NCI-H1694 (cell line): ENCODE results near the gene C1orf159.
"Not testable (repeated sequence)": the region's sequence is repeated elsewhere in the genome, so short reads cannot be mapped to it uniquely, and the experiment has no call there.

Experiments used
- DNase-seq: peaks from one replicate; lab custom pipeline; 2025; lab: John Stamatoyannopoulos, UW

Gene C1orf159

DNA sequence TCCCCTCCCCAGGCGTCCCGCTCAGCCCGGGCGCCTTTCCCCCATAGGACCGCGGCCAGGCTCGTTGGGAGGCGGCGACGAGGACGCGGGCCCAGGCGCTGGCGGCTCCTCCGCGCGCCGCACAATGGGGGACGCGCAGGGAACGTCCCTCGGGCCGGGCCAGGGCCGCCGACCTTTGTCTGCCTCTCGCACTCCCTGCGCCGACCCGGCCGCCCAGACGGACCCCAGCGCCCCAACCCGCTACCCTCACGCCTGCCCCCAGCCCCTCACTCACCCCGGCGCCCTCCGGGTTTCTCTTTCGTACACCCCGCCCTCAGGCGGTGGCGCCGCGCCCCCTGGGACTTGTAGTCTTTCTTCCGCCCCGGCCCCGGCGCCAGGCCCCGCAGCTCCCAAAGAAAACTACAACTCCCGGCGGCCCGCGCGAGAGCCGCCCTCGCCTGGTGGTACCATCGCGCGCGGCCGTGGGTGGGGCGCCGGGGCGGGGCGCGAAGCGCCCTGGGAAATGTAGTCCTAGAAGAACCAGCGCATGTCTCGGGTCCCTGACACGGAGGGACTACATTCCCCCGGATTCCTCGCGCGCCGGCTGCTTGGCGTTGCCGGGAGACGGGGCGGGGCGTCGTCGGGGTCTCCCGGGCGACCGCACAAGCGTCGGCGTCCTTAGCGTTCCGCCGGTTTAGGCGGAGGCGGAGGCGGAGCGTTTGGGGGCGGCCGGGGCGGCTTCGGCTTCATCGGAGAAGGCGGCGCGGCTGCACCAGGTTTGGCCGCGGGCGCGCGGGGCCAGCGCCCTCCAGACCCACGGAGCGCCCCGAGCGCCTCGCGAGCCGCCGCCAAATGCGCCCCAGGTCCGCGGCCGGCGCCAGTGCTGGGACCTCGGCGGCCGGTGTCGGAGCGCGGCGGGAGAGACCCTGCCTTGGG, at the start of gene C1orf159:
TSS of gene C1orf159 (minus strand) at position 304 of the 915 bp plus-strand sequence. CDS start 24,546 bp downstream, outside the sequence.
- DNase-seq = peak; percentile 93

DNA sequence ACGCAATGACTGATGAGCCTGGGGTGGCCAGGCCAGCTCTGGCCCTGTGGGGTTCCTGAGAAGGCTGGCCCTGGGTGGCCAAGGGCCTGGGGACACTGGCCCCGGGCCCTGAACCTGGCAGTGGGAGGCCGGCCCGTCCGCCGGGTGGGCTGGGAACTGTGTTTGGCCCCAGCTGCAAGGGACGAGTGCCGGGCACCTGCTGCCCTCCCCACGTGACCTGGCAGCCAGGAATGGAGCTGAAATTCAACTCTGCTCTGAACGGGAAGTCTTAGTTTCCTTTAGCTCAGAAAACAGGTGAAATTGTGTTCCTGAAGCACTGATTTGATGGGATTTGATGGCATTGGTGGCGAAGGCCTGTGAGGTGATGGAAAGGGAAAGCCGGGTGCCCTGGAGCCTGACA, 49.6 kb upstream of the C1orf159 start:
- DNase-seq = no peak

DNA sequence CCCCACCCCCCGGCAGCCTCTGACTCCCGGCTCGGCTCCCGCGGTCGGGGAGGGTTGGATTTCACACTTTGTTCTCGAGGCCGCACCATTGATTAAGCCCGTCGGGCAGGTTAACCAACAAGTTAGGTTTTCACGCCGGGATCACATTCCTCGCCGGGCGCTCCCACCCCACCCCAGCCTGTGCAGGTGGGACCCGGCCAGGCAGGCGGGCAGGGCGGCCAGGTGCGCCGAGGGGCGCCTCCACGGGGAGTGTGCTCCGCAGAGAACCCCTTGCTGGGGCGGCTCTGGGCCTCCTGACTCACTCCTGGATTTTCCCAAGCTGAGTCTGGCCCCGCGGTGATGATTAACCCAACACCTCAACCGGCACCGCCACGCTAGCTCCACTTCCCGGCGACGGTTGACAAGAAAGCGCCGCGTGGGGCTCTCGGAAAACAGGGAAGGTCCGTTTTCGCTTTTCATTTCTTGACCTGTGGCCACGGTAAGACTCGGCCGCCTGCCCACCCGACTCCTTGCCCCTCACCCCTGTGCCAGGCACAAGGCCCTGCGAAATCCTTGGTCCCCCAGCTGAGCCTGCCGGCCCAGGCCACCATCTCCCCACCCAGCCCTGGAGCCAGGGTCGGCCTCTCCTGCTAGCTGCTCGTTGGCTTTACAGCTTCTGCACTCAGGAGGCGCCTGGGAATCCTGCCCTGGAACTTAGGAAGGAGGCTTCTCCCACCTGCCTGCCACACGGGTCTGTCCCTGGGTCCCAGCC, 49.0 kb upstream of the C1orf159 start:
- DNase-seq = no peak

DNA sequence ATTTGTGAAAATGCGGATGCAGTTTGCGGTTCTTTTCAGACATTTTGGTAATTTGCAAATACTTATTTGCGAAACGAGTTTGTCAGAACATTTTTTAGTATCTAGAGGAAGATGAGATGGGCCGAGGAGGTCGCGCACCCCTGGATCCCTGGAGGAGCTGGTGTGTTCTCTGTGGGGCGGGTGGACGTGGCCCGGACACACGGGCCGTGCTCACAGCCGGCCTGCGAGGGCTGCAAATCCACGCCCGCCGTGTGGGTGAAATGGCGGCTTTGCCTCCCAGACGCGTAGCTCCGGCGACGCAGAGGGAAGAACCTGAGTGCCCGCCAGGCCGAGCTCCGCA, 48.4 kb upstream of the C1orf159 start:
- DNase-seq = no peak

DNA sequence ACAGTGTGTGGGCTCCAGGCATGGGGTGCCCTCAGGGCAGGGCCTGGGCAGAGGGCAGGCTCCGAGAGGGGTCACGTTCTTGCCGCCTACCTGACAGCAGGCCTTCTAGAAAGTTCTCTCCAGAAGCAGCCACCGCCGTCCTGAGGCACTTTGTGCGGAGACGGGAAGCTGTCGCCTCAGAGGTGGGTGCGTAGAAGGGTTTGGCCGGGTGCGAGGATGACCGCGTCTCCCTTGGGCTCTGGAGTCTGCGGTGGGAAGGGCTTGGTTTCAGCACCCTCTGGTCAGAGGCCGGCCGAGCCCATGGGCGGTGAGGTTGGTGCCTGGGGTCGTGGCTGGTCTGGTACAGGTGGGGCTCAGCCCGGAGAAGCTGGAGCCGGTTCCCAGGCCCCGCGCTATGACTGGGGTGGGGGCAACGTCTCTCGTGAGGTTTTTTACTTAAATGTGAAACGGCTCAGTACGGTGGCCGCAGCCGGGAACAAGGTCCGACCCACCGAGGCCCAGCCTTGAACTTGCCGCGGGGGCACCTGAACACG, 47.7 kb upstream of the C1orf159 start:
- DNase-seq = no peak

DNA sequence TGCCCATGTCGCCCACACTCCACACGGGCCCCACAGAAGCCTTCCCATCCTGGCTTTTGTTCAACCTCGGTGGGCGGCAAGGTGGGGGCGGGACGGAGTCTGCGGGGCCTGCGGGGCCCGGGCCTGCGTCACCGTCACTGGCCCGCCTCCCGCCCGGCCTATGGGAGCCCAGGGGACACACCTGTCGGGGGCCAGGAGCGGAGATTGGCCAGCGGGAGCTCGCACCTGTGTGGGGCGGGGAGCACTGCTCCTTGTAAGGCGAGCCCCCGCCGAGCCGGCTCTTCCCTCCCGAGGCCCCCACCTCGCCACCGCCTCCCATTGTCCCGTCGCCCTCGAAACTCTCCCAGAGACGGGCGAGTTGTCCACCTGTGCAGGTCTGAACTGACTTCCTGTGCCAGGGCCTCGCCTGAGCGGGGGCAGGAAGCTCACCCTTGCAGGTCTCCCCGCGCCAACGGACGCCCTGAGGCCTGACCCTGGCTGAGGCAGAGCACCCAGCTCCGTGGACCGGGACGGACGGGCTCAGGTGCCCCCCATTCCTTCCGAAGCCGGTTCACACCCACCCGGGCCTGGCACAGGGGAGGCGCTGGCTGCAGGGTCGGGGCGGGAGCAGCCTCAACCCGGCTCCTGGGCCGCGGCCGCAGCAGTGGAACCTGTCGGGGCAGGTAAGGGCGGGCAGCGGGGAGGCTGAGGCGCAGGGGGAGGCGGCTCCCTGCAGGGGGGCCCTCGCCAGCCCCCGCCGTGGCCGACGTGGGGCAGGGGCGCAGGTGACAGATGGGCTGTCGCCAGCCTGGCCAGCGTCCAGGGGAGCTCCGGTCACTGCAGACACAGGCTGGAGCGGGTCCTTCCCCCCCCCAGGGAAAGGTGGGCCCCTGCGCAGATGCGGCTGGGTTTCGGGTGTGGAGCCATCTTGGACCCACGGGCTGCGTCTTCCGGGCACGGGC, 47.0 kb upstream of the C1orf159 start:
- no peak for DNase-seq

DNA sequence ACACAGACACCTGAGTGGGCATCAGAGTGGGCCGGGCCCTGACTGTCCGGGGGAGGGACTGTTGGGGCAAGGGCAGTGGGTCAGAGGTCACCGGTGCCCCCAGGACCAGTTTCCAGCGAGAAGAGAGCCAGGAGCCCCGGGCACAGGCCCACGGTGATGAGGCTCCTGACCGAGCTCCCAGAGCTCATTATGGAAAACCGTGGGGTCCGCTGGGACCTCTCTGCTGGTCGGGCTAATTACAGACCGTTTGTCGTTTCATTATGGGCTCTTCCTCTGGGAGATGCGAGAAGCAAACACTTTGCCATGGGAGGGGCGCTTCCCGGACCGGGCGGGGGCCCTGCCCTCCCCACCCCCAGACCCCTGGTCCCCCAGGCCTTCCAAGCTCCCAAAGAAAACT, 45.8 kb upstream of the C1orf159 start:
- no peak for DNase-seq

DNA sequence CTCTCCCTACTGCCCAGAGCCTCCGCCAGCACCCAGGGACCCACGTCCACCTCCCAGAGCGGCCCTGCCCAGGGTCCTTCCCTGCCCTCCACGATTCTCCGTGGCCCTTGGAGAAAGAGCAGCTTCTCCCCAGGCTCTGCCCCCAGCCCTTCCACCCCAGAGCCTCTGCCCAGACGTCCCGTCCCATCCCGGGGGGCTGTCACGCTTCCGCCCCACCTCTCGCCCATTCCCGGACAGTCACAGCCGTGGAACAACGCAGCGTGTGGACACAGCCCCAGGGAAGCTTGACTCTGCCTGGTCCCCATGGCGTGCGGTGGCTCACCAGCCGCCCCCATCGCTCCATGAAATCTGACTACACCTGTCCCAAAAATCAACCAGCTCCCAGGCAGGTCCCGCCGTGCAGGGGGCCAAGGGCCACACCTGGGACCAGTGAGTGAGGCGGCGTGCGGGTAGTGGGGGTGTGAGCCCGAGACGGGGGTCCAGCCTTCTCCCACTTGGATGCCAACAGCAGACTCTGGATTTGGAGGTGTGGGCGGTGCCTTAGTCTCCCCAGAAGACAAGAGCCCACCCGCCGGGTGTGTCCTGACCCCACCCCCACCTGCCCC, 45.3 kb upstream of the C1orf159 start:
- no peak for DNase-seq

DNA sequence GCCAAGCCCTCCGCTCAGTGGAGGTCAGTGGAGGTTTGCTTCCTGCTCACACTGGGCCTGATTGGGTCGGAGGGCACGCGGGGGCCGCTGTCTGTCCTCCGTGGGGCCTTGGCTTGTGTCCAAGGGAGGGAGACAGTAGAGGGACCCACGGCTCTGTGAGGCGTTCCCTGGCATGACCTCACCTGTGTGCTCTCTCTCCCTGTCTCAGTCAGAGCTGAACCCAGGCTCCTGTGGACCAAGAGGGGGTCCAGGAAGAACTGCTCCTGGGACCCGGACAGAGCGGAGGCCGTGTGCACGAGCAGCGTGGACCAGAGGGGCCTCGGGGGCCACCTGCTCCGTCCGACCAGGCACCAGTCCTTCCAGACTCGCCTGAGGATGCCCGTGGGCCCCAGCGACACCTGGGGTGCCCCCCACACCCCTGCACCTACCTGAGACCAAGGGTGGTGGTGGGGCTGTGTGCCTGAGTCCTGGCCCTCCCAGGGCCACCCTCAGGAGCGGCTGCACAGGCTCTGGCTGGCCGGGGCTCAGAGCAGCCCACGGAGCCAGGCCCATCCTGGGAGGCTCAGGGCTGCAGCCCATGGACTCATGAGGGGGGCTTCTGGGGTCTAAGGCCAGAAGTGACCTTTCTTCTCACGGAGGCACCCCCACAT, 44.5 kb upstream of the C1orf159 start:
- DNase-seq = no peak

DNA sequence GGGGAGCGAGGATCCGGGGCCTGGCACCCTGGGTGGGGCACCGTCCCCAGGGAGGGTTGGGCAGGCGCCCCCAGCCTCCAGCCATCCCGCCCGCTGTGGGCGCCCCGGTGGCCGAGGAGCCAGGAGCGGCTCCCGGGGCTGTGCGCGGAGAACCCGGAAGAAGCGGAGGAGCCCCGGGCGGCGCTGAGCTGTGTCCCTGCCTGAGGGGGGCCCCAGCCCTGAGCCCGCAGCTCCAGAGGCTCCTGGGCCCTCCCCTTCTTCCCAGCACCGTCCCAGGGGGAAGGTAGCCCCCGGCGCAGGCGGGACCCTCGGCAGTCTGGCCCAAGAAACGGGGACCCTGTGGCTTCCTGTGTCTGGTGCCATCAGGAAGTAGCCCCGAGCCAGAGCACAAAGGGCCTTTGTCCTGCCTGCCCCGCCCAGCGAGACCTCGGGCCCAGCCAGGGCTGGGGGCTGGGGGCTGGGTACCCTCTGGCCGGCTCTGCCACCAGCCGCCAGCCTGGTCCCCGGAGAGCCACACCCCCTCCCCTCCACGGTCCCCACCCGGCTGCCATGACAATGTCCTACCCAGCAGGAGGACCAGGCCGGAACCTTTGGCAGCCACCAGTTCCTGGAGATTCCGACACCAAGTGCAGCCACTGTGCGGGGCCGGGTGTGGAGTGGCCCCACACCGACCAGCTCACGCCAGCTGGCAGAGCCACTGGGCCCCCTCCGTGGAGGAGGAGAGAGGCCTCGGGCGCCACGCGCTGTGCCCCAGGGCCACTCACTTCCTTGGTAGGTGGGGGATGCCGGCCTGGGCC, 42.2 kb upstream of the C1orf159 start:
- DNase-seq = no peak

DNA sequence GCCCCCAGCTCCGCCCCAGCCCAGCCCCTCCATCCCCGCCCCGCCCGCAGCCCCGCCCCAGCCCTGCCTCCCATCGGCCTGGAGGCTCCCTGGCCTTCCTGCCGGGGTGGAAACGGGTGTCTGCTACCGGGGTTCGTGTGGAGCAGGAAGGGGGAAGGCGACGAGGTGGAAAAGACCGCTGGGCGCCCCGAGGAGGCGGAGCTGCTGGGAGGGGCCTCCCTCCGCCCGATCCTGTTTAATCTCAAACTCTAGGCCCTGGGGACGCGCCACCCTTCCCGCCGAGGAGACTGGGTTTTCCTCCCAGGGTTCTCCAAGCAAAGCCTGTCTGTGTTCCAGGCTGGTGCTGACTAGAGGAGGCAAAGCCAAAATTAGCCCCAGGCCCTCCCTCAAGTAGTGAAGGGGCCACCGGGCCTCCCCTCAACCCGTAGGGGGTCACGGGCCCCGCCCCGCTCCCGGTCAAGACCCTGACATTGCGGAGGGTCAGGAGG, 41.6 kb upstream of the C1orf159 start:
- DNase-seq = no peak

DNA sequence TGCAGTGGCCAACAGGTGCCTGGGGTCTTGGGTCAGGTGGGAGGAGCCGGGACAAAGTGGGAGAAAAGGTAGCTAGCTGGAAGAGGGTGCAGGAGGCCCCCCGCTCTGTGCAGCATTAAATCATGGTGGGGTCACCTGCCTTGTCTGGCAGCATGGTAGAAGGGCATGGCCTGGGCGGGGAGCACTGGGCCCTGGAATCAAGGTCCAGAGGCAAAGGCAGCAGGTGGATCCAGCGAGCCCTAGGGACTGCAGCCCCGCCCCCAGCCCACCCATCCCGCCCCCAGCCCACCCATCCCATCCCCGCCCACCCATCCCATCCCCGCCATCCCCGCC, 41.1 kb upstream of the C1orf159 start:
- DNase-seq = no peak

DNA sequence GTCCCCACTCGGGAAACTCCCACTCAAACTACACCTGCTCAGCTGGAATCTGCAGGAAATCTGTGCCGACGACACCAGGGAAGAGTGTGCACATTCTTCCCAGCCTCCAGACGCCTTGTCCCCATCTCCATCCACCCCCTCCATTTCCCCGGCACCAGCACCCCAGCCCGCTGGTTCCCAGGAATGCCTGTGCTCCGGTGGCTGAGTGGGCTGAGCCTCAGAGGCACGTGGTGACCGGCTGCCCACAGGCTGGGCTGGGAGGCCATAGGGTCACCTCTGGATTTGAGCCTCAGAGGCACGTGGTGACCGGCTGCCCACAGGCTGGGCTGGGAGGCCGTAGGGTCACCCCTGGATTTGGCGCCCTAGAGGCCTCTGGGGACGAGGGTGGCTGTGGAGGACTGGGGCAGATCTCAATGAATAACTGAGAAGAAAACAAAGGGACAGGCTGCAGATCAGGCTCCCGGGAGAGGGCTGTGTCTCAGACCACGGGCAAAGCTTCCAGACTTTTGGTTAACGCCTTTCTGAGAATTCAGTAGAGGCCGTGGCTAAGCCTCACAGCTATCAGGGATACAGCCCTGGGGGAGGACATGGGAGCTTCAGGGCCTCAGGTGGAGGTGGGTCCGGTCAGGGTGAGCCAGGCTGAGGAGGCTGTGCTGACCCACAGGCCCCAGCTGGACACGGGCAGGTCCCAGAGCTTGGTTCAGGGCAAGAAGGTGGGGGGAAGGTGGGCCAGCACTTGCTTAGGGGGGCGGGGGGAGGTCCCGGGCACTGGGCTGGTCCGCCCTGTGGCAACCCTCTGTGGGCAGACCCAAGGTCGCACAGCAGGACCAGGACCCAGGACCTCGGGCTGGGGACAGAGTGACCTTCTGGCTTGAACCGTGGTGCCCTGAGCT, 40.5 kb upstream of the C1orf159 start:
- no peak for DNase-seq

DNA sequence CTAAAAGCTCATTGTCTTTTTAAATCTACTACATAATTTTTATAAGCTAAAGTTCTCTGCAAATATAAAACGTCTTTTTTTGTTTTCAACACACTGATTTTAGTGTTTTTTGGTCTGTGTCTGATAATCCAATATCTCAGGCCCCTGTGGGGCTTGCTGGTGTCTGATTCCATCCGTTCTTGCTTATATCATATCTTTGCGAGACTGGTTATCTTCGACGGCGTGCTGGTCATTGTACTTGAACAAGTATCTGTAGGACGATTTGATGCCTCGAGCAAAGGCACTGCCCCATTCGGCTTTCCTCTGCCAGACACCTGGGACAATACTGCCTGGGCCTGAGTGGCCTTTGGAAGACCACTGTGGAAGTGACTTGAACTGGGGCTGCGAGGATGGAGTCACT, 39.4 kb upstream of the C1orf159 start:
- no peak for DNase-seq

DNA sequence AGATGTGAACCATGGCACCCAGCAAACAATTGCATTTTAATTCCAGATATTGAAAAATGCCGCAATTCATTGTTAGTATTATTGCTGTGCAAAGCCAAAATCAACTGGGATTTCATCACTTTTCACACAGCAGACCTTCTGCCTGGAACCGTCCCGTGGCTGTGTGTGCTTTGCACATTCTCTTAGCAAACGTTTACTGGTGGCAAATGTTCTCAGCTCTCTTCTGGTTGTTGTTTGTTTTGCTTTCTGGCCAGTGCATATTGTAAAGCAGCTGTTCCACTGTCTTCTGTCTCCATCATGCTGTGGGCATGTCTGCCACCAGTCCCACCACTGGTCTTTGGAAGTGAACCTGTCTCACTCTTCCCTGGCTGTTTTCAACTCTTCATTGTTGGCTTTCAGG, 38.0 kb upstream of the C1orf159 start:
- DNase-seq = no peak

DNA sequence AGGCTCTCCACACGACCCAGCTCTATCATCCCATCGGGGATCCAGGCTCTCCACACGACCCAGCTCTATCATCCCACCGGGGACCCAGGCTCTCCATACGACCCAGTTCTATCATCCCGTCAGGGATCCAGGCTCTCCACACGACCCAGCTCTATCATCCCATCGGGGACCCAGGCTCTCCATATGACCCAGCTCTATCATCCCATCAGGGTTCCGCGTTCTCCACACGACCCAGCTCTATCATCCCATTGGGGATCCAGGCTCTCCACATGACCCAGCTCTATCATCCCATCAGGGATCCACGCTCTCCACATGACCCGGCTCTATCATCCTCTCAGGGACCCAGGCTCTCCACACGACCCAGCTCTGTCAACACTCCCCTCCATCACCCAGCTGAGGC, 37.3 kb upstream of the C1orf159 start:
- not testable (repeated sequence) for DNase-seq

DNA sequence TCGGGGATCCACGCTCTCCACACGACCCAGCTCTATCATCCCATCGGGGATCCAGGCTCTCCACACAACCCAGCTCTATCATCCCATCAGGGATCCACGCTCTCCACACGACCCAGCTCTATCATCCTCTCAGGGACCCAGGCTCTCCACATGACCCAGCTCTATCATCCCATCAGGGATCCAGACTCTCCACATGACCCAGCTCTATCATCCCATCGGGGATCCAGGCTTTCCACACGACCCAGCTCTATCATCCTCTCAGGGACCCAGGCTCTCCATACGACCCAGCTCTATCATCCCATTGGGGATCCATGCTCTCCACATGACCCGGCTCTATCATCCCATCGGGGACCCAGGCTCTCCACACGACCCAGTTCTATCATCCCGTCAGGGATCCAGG, 36.5 kb upstream of the C1orf159 start:
- DNase-seq = not testable (repeated sequence)

DNA sequence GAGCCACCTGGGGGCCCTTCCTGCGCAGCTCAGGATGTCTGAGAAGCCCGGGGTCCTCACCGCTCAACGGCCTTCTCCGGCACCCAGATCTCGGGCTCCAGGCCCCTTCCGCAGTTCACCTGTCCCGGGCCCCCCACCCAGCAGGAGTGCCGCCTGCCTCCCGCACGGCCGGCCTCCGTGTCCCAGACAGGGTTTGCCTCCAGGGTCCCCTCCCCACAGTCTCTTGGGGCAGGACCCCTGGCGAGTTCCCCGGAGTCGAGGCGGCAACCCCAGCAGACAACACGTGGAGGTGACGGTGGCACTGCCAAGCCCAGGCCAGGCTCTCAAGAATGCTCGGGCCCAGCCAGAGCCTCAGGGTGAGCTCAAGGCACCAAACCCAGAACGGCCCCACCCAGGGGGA, 35.4 kb upstream of the C1orf159 start:
- no peak for DNase-seq

DNA sequence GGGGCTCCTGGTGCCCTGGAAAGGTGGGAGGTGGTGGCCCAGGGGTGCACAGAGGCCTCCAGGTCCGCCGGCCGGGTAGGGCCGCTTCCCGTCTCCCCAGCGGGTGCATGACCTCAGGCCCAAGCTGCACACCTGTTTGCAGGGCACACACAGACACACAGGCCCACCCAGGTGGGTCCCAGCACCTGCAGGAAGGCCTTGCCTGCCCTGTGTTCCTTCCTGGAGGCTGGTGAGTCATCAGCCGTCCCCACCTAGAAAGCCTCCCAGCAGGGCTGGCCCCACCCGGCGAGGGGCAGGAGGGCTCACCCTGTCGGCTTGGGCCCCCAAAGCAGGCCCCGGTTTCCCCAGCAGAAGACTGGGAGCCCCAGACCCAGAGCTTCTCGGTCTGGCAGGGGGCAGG, 34.2 kb upstream of the C1orf159 start:
- no peak for DNase-seq
